HG02870 (cell line): ENCODE data around the gene OLFML3.
"Not testable (repeated sequence)": the region's sequence is repeated elsewhere in the genome, so short reads cannot be mapped to it uniquely, and the experiment has no call there.

ENCODE experiments used
- ATAC-seq: cut with Tn5 transposase; IDR thresholded peaks from one replicate; pipeline ENCODE4 v1.9.1; 2021; ENCODE audit warnings: mild to moderate bottlenecking, moderate library complexity; ENCODE audit not compliant: unreplicated experiment

Gene OLFML3

DNA sequence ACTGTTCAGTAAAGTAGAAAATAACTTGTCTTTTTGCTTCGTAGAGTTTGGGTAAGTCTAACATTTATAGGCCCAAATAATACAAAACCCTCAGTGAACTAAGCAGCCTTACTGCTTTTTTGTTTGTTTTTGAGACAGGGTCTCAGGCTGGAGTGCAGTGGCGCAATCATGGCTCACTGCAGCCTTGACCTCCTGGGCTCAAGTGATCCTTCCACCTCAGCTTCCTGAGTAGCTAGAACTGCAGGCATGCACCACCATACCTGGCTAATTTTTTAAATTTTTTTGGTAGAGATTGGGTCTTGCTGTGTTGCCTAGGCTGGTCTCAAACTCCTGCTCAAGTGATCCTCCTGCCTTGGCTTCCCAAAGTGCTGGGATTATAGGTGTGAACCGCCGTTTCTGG lies 31.1 kb upstream of the OLFML3 start:
- ATAC-seq = not testable (repeated sequence)

DNA sequence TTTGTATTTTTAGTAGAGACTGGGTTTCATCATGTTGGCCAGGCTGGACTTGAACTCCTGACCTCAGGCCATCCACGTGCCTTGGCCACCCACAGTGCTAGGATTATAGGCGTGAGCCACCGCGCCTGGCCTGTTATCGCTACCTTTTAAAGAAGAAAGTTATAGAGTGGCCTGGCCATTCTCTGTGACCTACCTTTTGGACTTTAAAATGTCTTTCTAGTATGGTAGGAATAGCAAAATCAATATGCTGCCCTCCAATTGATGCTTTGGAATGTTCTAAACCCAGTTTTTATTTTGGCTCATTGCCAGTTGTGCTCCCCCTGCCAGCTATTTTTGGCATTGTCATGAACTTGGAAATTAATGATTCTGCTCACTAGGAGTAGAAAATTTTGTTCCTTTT lies 30.3 kb upstream of the OLFML3 start:
- no peak for ATAC-seq

DNA sequence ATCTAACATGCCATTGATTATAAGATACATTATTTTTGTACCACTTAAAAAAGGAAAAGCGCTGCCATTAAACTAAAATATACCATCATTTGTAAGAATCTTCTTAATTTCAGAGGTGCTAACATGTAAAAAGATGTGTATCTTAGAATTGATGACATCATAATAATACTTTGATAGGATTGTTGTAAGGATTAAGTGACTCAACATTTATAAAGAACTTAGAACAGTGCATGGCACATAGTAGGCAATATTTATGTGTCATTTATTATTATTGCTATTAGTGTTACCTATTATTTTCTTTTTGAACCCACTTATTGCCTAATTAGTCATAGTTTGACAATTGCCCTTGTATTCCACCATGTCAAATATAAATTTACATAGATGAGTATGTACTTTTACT lies 28.4 kb upstream of the OLFML3 start:
- ATAC-seq = no peak

DNA sequence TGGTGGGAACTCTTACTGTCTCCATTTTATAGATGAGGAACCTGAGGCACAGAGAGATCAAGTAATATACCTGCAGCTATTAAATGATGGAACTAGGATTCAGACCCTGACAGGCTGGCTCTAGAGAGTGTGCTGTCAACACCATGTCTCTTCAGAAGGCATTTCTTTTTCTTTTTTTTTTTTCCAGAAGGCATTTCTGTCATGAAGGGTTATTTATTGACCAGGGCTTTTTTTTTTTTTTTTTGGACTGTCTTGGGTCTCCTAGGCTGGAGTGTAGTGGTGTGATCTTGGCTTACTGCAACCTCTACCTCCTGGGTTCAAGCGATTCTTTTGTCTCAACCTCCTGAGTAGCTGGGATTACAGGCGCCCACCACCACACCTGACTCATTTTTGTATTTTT lies 27.6 kb upstream of the OLFML3 start:
- no peak for ATAC-seq

DNA sequence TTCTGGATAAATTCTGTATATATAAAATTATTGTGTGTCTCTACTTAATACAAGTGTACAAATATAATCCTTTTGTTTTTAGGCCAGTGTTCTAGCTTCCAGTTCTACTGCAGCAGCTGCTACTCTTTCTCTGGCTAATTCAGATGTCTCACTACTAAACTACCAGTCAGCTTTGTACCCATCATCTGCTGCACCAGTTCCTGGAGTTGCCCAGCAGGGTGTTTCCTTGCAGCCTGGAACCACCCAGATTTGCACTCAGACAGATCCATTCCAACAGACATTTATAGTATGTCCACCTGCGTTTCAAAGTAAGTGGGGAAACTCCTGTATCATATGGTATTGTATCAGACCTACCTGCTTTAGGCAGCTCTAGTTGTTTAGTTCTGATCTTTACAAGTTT lies 21.3 kb upstream of the OLFML3 start:
- ATAC-seq = no peak

DNA sequence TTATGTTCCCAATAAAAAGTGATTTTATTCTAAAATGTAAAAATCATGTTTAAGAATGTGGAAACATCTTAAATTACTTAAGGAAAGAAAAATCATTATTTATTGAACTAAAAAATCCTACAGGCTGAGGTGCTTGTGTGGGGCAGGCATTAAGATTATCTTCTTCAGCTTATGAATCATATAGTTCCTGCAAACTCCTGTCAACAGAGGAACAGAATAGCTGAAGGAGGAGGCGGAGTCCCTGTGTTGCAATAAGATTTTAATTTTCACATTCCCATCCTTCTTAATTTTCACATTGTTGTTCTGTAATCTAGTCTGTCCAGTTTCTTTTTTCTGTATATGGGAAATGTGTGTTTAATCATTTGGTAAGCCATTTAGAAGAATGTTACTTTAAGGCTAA lies 20.6 kb upstream of the OLFML3 start:
- no peak for ATAC-seq

DNA sequence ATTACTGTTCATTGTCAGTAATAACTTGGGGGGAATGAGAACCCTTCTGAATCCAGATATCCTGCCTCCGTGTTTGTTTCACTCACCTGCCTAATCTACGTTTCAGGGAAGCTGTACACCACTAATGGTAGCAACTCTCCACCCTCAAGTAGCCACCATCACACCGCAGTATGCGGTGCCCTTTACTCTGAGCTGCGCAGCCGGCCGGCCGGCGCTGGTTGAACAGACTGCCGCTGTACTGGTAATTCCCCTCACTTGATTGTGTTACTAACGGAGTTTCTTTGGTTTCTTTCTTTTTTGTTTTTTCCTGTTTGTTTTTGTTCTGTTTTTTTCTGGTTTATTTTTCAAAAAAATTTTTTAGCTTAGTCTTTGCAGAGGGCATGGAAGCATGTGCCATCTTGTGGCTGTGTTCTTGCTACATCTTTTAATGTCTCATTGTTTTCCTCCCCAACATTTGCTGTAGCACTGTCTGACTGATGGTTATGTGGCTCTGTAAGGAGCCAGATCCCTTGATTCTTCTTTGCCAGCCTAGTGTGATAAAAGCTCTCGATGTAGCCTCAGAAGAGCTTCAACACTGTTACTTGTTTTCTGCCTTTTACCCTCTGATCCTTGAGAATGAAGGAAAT lies 15.9 kb upstream of the OLFML3 start:
- no peak for ATAC-seq

DNA sequence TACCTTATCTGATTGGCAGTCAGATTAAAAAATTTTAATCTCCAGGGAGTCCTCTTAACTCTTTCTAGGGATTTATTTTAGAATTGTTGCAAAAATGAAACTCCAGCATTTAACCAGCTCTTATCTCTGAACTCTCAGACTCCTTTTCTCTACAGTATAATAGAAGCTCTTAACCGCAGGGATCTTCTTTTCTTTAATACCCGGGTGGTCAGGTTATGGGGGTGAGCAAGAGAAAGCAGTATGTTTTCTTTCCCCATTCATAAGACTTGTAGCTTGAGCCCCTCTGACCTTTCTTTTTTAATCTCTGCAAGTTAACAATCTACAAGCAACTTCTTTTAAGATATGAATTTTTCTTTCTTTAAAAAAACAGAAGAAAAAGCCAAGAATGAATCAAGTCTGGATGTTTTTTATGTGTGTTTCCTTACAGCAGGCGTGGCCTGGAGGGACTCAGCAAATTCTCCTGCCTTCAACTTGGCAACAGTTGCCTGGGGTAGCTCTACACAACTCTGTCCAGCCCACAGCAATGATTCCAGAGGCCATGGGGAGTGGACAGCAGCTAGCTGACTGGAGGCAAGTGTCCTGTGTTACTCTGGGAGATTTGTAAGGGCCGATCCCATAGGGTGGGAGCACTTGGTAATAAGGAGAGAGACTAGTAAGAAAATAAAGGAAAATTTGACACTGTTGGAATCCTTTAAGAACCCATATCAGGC lies 13.4 kb upstream of the OLFML3 start:
- no peak for ATAC-seq

DNA sequence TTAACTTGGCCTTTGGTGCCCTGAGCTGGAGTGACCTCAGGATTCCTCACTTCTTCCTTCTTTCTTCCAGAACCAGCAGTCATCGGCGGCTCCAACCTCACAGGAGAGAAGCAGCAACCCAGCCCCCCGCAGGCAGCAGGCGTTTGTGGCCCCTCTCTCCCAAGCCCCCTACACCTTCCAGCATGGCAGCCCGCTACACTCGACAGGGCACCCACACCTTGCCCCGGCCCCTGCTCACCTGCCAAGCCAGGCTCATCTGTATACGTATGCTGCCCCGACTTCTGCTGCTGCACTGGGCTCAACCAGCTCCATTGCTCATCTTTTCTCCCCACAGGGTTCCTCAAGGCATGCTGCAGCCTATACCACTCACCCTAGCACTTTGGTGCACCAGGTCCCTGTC lies 6.3 kb upstream of the OLFML3 start:
- no peak for ATAC-seq

DNA sequence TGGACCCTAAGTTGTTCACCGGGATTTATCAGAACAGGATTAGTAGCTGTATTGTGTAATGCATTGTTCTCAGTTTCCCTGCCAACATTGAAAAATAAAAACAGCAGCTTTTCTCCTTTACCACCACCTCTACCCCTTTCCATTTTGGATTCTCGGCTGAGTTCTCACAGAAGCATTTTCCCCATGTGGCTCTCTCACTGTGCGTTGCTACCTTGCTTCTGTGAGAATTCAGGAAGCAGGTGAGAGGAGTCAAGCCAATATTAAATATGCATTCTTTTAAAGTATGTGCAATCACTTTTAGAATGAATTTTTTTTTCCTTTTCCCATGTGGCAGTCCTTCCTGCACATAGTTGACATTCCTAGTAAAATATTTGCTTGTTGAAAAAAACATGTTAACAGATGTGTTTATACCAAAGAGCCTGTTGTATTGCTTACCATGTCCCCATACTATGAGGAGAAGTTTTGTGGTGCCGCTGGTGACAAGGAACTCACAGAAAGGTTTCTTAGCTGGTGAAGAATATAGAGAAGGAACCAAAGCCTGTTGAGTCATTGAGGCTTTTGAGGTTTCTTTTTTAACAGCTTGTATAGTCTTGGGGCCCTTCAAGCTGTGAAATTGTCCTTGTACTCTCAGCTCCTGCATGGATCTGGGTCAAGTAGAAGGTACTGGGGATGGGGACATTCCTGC lies 3.9 kb upstream of the OLFML3 start:
- ATAC-seq = no peak

DNA sequence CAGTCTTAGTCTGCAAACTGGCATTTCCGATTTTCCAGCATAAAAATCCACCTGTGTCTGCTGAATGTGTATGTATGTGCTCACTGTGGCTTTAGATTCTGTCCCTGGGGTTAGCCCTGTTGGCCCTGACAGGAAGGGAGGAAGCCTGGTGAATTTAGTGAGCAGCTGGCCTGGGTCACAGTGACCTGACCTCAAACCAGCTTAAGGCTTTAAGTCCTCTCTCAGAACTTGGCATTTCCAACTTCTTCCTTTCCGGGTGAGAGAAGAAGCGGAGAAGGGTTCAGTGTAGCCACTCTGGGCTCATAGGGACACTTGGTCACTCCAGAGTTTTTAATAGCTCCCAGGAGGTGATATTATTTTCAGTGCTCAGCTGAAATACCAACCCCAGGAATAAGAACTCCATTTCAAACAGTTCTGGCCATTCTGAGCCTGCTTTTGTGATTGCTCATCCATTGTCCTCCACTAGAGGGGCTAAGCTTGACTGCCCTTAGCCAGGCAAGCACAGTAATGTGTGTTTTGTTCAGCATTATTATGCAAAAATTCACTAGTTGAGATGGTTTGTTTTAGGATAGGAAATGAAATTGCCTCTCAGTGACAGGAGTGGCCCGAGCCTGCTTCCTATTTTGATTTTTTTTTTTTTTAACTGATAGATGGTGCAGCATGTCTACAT lies 2.5 kb upstream of the OLFML3 start:
- no peak for ATAC-seq

DNA sequence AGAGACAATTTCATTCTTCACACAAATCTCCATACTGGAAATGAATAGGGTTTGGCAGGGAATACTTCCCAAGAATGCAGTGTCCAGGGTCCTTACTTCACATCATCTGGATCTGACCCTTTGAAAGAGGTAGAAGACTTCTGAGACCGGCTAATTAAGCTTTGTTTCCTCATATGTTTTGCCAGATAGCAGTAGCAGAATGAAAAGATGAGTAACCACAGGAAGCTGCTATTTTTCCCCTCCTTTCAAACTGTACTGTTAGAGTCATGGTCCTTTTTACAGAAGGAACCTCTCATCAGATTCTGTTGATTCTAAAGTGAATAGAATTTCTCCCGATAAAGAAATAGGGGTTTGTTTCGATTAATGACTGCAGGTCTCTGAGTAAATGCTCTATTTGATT lies 1.4 kb upstream of the OLFML3 start:
- no peak for ATAC-seq

DNA sequence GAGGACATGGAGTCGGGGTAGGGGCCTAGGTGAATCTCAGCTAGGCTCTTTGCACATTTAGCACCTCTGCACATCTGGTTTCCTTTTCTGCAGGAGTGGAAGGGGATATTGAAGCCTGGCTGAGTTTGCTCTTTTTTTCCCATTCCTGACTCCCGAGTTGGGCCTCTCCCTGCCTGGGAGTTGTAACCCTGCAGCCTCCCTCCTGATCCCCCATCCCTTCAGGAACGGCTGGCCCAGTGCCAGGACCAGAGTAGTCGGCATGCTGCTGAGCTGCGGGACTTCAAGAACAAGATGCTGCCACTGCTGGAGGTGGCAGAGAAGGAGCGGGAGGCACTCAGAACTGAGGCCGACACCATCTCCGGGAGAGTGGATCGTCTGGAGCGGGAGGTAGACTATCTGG lies 836 bp downstream of the OLFML3 start:
- no peak for ATAC-seq

DNA sequence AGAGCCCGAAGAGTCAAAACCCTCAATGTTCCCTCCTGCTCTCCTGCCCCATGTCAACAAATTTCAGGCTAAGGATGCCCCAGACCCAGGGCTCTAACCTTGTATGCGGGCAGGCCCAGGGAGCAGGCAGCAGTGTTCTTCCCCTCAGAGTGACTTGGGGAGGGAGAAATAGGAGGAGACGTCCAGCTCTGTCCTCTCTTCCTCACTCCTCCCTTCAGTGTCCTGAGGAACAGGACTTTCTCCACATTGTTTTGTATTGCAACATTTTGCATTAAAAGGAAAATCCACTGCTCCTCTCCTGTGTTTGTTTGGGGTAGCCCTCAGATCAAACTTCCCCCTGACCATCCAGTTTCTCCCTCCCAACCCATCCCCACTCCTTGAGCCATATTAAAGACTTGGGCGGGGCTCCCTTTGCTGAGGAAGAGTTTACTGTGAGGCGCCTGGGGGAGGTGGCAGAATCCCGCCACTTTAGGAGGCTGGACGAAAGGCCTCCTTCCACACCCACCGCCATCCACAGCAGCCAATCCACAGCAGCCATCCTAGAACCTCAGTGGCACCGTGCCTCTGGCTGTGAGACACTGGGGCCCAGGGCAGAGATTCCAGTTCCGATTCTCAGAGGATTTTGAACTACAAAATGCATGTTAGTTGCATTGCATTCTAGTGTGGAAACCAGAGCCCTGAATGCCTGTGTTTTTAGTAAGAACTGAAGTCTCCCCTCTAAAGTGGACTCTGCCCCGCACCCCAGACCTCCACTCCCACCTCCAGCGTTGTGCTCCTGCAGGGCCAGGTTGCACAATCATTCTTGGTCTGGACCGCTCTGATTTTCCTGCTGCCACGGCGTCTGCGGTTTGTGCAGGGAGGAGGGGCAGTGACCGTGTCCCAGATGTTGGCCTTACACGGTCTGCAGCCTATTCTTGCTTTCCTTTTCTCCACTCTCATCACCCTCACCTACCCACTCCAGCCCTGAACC lies 3.0 kb downstream of the OLFML3 start:
- ATAC-seq = no peak

DNA sequence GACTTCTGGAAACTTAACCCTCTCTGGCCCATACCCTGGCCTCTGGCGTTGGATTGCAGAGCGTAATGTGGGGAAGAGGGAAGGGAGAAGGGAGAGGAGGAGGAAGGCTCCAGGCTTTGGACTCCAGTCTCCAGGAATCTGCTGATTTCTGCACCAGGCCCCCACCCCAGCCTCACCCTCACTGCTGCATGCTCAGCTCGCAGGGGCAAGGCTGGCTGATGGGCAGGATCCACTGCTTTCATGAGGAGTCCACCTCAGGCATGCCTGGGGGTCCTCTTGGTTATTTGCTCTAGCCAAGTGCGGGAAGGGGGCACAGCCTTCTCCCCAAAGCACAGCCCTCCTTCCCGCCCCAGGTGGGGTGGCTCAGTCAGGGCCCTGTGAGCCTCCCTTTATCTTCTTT lies 3.7 kb downstream of the OLFML3 start:
- ATAC-seq = no peak

DNA sequence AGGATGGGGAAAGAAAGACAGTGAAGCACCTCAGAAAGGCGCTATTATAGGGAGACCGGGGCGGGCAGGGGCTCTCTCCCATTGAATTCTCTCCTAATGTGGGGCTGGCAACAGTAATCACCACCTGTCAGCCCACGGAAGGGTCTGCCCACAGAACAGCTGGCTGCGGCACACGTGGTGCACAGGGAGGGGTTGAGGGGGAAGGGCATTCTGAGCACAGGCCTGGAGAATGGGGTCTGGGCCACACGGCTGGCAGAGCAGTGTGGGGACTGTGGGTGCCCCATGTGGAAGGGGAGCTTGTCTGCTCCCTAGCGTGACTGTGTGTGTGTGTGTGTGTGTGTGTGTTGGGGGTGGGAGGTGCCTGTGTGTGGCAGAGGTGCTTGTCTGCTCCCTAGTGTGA lies 4.1 kb downstream of the OLFML3 start:
- no peak for ATAC-seq

DNA sequence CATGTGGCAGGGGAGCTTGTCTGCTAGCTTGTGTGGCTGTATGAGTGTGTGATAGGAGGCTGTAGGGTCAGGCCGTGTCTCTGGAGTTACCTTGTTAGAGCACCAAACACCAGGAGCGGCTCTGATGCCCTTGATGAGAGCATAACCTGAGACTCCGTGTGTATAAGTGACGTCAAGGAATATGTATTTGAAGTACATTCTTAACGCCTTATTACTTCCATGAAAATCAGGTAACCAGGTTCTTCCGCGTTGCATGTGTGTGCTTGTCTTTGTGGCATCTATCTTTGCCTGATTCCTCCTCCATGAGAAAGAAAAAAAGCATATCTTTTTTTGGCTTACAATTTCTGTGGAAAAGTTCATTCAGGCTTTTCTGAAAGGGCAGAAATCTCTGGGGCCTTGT lies 4.6 kb downstream of the OLFML3 start:
- ATAC-seq = no peak

DNA sequence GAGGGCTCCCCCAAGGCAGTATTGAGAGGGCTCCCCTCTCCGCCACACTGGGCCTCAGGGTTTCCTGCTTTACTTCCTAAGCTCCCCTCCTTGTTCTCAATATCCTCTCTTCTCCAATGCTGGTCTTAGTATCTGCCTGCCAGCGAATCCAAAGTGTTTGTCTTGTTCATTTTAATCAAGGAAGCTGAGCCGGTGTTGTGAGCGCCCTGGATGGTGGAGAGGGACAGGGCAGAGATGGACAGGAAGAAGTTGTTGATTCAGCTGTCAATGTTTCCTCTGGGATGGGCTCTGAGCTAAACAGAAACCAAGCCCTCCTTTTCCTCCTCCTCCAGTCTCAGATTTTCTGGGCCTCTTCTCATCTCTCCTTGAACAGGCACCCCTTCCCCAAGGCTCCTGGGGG lies 5.4 kb downstream of the OLFML3 start:
- no peak for ATAC-seq

DNA sequence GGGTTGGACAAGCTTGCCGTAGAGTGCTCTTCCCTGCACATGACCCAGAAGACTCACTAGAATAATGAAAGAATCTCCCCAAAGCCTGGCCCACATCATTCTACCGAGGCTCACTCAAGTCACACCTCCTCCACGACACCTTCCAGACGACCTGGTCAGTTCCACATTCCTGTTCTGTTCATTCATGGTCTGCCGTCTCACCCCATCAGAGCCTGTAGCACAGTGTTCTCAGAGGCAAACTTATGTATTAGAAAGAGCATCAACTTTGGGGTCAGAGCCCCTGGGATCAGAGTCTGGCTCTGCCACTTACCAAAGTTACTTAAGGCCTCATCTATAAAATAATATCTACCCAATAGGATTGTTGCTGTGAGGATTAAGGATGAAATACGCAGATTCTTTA lies 7.5 kb downstream of the OLFML3 start:
- no peak for ATAC-seq

DNA sequence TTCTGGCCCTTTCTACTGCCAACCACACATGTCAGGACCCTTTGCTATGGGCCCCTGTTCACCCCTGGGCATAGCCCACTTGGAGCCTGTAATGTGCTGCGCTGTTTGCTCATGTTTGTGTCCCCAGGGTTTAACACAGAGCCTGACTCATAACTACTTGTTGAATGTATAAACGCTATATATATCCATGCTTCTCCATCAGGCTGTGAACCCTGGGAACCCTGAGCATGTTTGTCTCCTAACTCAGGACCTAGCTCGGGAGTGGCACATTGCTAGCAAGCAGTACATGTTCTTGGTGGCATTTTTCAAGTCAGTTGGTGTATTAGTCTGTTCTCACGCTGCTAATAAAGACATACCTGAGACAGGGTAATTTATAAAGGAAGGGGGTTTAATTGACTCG lies 8.0 kb downstream of the OLFML3 start:
- ATAC-seq = no peak

DNA sequence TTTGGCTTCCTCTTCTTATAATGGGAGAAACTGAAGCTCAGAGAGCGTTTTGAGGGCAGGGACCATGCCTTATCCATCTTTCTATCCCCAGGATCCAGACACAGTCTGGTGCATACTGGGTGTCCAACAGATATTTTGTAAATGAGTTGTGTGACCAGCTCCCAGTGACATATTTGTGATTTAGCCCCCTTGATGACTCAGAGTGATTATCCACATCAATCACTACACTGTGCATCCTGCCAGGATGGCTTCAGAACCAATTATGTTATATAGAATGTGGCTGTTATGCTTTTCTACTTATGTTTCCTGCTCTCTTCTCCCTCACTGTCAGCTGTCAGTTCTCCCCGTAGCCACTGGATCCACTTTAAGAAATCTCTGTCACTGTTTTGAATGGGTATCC lies 11.3 kb downstream of the OLFML3 start:
- no peak for ATAC-seq
